GM06990 (cell line): ENCODE measurements around the gene RCN1.
A peak's percentile ranks its signal among the peaks of the same experiment; 100 is the strongest.

ENCODE experiments used
- DNase-seq: peaks from one replicate; pipeline ENCODE4 v3.0.0-alpha.2; 2011; ENCODE audit not compliant: insufficient read length; ENCODE audit errors: extremely low read depth
- H3K27me3 ChIP-seq: replicated peaks from 2 replicates; pipeline ENCODE4 v1.6.0; 2011; ENCODE audit warnings: low read length; ENCODE audit not compliant: control insufficient read depth, insufficient read depth
- H3K36me3 ChIP-seq: 2 replicates; pipeline ENCODE4 v1.5.1; 2011; ENCODE audit warnings: low read length; ENCODE audit not compliant: control insufficient read depth, insufficient read depth
- H3K4me3 ChIP-seq: replicated peaks from 2 replicates; pipeline ENCODE4 v1.5.1; 2011; ENCODE audit warnings: low read depth, mild to moderate bottlenecking, control low read depth, low read length
- TF ChIP-seq, protein P1 (sequence below): IDR thresholded peaks from 2 replicates; pipeline ENCODE4 v1.5.1; 2011; ENCODE audit warnings: low read length, control low read depth, mild to moderate bottlenecking, inconsistent platforms; ENCODE audit not compliant: insufficient read depth, poor library complexity, severe bottlenecking

Gene RCN1

DNA sequence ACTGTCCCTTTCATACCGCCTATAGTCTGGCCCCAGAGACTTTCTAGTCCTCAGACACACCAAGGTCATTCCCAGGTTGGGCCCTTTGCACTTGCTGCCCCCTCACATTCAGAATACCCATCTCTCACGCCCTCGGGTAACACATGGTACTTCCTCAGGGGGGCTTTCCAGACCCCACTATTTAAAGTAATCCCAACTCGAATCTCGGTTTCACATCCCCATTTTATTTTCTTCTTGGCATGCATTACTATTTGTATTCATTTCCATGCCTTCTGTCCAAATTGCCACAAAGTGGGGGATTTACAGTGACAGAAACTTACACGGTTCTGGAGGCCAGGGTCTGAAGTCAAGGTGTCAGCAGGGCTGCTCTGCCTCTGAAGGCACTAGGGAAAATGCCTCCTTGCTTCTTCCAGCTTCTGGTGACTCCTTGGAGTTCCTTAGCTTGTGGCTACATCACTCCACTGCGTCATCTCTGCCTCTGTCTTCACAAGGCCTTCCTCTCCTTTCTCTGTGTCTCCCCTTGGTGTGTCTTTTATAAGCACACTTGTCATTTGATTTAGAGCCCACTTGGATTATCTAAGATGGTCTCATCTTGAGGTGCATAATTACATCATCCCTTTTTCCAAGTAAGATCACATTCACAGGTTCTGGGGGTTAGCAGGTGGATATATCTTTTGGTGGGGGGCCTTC is 15.1 kb downstream of the RCN1 start:
- DNase-seq: peak; percentile 69
- Histone ChIP-seq H3K36me3 (peaks cover 4% of the 10 kb centered on the region), H3K27me3 (no peaks in the 10 kb centered on the region), H3K4me3 (peak overlapping the region; percentile 58)
- TF ChIP-seq, protein P1, sequence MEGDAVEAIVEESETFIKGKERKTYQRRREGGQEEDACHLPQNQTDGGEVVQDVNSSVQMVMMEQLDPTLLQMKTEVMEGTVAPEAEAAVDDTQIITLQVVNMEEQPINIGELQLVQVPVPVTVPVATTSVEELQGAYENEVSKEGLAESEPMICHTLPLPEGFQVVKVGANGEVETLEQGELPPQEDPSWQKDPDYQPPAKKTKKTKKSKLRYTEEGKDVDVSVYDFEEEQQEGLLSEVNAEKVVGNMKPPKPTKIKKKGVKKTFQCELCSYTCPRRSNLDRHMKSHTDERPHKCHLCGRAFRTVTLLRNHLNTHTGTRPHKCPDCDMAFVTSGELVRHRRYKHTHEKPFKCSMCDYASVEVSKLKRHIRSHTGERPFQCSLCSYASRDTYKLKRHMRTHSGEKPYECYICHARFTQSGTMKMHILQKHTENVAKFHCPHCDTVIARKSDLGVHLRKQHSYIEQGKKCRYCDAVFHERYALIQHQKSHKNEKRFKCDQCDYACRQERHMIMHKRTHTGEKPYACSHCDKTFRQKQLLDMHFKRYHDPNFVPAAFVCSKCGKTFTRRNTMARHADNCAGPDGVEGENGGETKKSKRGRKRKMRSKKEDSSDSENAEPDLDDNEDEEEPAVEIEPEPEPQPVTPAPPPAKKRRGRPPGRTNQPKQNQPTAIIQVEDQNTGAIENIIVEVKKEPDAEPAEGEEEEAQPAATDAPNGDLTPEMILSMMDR: no peak

DNA sequence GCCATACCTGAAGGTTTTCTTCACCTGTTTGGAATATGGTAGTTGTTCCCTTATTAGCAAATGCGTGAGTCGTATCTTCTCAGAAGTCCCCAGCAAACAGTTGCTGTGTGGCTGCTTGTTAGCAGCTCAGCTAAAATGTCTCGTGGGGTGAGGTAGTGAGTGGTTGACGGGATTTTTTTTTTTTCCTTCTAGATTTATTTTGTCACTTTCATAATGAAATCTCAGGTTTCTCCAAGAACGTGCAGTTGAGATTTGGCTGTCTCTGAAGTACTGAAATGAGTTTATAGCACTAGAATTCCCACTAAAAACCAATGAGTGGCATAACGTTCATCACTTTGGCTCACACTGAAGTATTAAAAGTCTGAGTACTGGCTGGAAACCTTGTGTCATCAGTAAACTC is 16.8 kb downstream of the RCN1 start:
- TF ChIP-seq, protein P1: no peak
- DNase-seq: no peak
- H3K36me3 ChIP-seq: peaks cover 1% of the 10 kb centered on the region; the same call in 1 of the 2 replicates

DNA sequence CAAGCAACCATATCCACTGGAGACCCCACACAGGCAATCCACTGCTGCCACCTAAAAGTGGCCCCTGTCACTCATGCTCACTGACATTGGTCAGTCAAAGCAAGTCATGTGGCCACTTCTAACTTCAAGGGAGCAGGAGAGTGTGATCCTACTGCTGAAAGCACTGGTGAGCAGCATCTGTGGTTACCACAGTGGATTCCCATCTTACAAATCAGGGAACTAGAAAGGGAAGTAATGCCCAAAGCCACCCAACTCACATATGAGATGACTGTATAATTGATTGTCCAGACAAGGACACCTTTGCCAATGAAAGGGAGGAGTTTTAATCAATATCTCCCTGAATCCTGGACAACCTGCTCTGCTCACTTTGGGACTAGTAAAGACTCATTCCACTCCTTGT is 17.7 kb downstream of the RCN1 start:
- H3K27me3 ChIP-seq: no peaks in the 10 kb centered on the region
- DNase-seq: no peak
- H3K36me3 ChIP-seq: peaks cover 1% of the 10 kb centered on the region; the same call in 1 of the 2 replicates
- TF ChIP-seq, protein P1: no peak
- no peak overlapping the region for H3K4me3 ChIP-seq

More for the DNA sequence above, 16.8 kb downstream of the RCN1 start:
- peak overlapping the region; percentile 58 for H3K4me3 ChIP-seq
- no peaks in the 10 kb centered on the region for H3K27me3 ChIP-seq

DNA sequence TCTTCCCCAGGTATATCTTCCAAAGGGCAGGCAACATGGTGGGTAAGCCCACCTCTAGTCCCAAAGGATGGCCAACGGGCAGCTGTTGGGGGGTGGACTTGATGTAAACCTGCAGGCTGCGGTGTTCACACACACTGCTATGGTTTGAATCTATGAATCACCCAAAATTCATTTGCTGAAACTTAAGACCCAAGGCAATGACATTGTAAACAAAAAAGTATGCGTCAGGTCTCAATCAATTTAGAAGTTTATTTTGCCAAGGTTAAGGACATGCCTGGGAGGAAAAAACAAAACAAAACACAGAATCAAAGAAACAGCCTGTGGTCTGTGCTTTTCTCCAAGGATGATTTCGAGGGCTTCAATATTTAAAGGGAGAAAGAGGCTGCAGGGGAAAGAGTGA is 18.3 kb downstream of the RCN1 start:
- DNase-seq: no peak
- TF ChIP-seq, protein P1: no peak

DNA sequence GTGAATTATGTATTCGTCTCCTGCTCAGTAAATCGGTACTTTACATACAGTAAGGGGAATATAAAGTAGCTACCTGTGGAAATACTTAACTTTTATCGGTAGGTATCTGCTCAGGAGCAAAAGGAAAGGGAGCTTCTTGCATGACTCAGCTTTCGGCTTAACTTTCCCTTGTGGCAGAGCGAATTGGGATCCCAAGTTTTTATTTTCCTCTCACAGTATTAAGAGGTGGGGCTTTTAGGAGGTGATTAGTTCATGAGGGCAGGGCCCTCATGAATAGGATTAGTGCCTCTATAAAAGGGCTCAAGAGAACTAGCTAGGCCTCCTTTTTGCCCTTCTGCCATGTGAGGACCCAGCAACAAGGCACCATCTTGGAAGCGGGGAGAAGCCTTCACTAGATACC is 18.7 kb downstream of the RCN1 start:
- H3K4me3 ChIP-seq: no peak overlapping the region
- no peak for DNase-seq
- H3K27me3 ChIP-seq: no peaks in the 10 kb centered on the region
- H3K36me3 ChIP-seq: no peaks in the 10 kb centered on the region
- TF ChIP-seq, protein P1: no peak

More for the DNA sequence above, 18.3 kb downstream of the RCN1 start:
- Histone ChIP-seq H3K36me3 (no peaks in the 10 kb centered on the region), H3K4me3 (no peak overlapping the region), H3K27me3 (no peaks in the 10 kb centered on the region)
